OCI-LY1 (cell line): ENCODE measurements around the gene RNU2-1.
"Not testable (repeated sequence)": the region's sequence is repeated elsewhere in the genome, so short reads cannot be mapped to it uniquely, and the experiment has no call there.

Source experiments
- H2AFZ ChIP-seq: fragments of 200-600 bp; sonication (generic), shearing (Covaris generic); 2 replicates; pipeline ENCODE4 v1.6.0; 2014; ENCODE audit warnings: antibody characterized with exemption, mild to moderate bottlenecking, low read length
- H3F3A ChIP-seq: fragments of 200-600 bp; sonication (generic), shearing (Covaris generic); 2 replicates; pipeline ENCODE4 v1.6.0; 2014; ENCODE audit warnings: mild to moderate bottlenecking, antibody characterized with exemption, low read length, moderate library complexity; ENCODE audit not compliant: insufficient read depth
- H3K27ac ChIP-seq: fragments of 200-600 bp; sonication (generic); 2 replicates; pipeline ENCODE4 v1.5.1; 2014; ENCODE audit warnings: low read length, mixed run types, mild to moderate bottlenecking, low read depth; ENCODE audit not compliant: poor library complexity, severe bottlenecking
- H3K27me3 ChIP-seq: fragments of 200-600 bp; sonication (generic); 2 replicates; pipeline ENCODE4 v1.6.0; 2014; ENCODE audit warnings: antibody characterized with exemption, mild to moderate bottlenecking, low read length, moderate library complexity; ENCODE audit not compliant: insufficient read depth
- H3K36me3 ChIP-seq: fragments of 200-600 bp; sonication (generic); 2 replicates; pipeline ENCODE4 v1.6.1; 2014; ENCODE audit warnings: mild to moderate bottlenecking, antibody characterized with exemption, low read length, moderate library complexity, mixed read lengths; ENCODE audit not compliant: insufficient read depth
- H3K4me1 ChIP-seq: fragments of 200-600 bp; sonication (generic); 2 replicates; pipeline ENCODE4 v1.5.1; 2014; ENCODE audit warnings: mild to moderate bottlenecking, low read length, moderate library complexity; ENCODE audit not compliant: insufficient read depth, severe bottlenecking
- H3K4me2 ChIP-seq: fragments of 200-600 bp; sonication (generic), shearing (Covaris generic); 2 replicates; pipeline ENCODE4 v1.6.1; 2014; ENCODE audit warnings: low read length
- H3K4me3 ChIP-seq: fragments of 200-600 bp; sonication (generic); 2 replicates; pipeline ENCODE4 v1.5.1; 2014; ENCODE audit warnings: low read length, low read depth, mild to moderate bottlenecking, mixed read lengths; ENCODE audit not compliant: poor library complexity, severe bottlenecking
- H3K79me2 ChIP-seq: fragments of 200-600 bp; shearing (Covaris generic); 2 replicates; pipeline ENCODE4 v1.6.1; 2016; ENCODE audit warnings: mixed run types, low read length, mixed read lengths; ENCODE audit not compliant: insufficient read depth
- H3K9ac ChIP-seq: fragments of 200-600 bp; sonication (generic), shearing (Covaris generic); 2 replicates; pipeline ENCODE4 v1.6.1; 2014; ENCODE audit warnings: mild to moderate bottlenecking, low read length, mixed read lengths
- H3K9me2 ChIP-seq: fragments of 200-600 bp; sonication (generic), shearing (Covaris generic); 2 replicates; pipeline ENCODE4 v1.6.1; 2014; ENCODE audit warnings: low read depth, mild to moderate bottlenecking, low read length, mixed read lengths
- H3K9me3 ChIP-seq: fragments of 200-600 bp; shearing (Covaris generic); 2 replicates; pipeline ENCODE4 v1.6.1; 2014; ENCODE audit warnings: low read length, mixed read lengths
- H4K20me1 ChIP-seq: fragments of 200-600 bp; sonication (generic), shearing (Covaris generic); 2 replicates; pipeline ENCODE4 v1.6.0; 2016; ENCODE audit warnings: mild to moderate bottlenecking, low read length; ENCODE audit not compliant: insufficient read depth

Gene RNU2-1

DNA sequence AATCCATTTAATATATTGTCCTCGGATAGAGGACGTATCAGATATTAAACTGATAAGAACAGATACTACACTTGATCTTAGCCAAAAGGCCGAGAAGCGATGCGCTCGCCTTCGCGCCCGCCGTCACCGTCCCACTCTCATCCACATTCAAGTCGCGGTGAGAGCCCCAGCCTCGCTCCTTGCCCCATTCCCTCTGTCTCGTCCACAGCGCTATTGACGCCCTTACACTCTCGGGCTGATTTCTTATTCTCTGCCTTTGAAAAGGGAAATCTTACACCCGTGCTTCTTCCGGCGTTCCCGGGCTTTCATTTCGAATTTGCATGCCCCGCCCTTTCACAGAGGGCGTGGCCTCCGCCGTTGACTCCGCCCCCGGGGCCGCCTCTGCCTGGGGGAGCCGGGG, at the start of gene RNU2-1:
Gene RNU2-1, minus strand, starts transcription at position 101 of the 400 bp plus-strand sequence.
- H3K79me2 ChIP-seq, H3K27me3 ChIP-seq, H3F3A ChIP-seq, H3K9me2 ChIP-seq, H3K27ac ChIP-seq, H3K9me3 ChIP-seq, H2AFZ ChIP-seq, H4K20me1 ChIP-seq, H3K4me2 ChIP-seq, H3K36me3 ChIP-seq, H3K4me3 ChIP-seq, H3K9ac ChIP-seq, H3K4me1 ChIP-seq: not testable (repeated sequence)

DNA sequence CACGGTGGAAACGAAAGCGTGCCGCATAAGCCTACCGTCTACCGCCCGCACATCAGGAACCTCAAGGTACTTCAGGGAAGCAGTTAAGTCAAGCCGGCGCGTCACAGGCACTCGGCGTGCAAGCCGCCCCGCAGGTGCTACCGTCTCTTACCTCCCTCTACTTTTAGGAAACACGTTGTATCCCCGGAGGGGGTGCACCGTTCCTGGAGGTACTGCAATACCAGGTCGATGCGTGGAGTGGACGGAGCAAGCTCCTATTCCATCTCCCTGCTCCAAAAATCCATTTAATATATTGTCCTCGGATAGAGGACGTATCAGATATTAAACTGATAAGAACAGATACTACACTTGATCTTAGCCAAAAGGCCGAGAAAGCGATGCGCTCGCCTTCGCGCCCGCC, 39.1 kb upstream of the RNU2-1 start:
- not testable (repeated sequence) for H4K20me1 ChIP-seq, H3K4me3 ChIP-seq, H3K79me2 ChIP-seq, H3K4me2 ChIP-seq, H3K36me3 ChIP-seq, H3K27me3 ChIP-seq, H2AFZ ChIP-seq, H3K4me1 ChIP-seq, H3K9me3 ChIP-seq, H3K9ac ChIP-seq, H3K27ac ChIP-seq, H3F3A ChIP-seq, H3K9me2 ChIP-seq

DNA sequence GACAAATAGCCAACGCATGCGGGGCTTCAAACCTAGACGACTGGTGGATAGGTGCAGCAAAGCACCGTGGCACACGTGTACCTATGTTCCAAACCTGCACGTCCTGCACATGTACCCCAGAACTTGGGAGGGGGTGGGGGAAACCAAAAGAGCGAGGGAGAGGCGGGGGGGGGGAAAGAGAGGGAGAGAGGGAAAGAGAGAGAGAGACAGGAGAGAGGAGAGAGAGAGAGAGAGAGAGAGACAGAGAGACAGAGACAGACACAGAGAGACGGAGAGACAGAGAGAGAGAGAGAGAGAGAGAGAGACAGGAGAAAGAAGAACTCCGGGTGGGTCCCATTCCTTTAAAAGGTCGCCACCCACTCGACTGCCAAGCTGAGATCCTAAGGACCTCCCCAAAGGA, 38.7 kb upstream of the RNU2-1 start:
- H4K20me1 ChIP-seq, H3K4me3 ChIP-seq, H3K9me3 ChIP-seq, H3K36me3 ChIP-seq, H3F3A ChIP-seq, H3K9ac ChIP-seq, H3K79me2 ChIP-seq, H3K27me3 ChIP-seq, H3K4me2 ChIP-seq, H3K4me1 ChIP-seq, H3K27ac ChIP-seq, H2AFZ ChIP-seq, H3K9me2 ChIP-seq: not testable (repeated sequence)

- H4K20me1 ChIP-seq, H3K79me2 ChIP-seq, H3K4me2 ChIP-seq, H3K4me3 ChIP-seq, H3K27ac ChIP-seq, H3K27me3 ChIP-seq, H3K9me3 ChIP-seq, H3F3A ChIP-seq, H3K9ac ChIP-seq, H3K36me3 ChIP-seq, H2AFZ ChIP-seq, H3K4me1 ChIP-seq, H3K9me2 ChIP-seq: not testable (repeated sequence)
These were observed 37.1 kb upstream of the RNU2-1 start for GRCh38 chr17:43270552-43271504.

GRCh38 chr17:43246456-43246855, 12.7 kb upstream of the RNU2-1 start:
- H3K9me2 ChIP-seq, H2AFZ ChIP-seq, H3F3A ChIP-seq, H3K4me1 ChIP-seq, H3K4me3 ChIP-seq, H3K9ac ChIP-seq, H3K36me3 ChIP-seq, H3K9me3 ChIP-seq, H3K27me3 ChIP-seq, H4K20me1 ChIP-seq, H3K4me2 ChIP-seq, H3K79me2 ChIP-seq, H3K27ac ChIP-seq: not testable (repeated sequence)

- H3K9me3 ChIP-seq, H3K4me1 ChIP-seq, H3K27ac ChIP-seq, H3K4me2 ChIP-seq, H3F3A ChIP-seq, H3K4me3 ChIP-seq, H2AFZ ChIP-seq, H3K9me2 ChIP-seq, H3K36me3 ChIP-seq, H4K20me1 ChIP-seq, H3K27me3 ChIP-seq, H3K79me2 ChIP-seq, H3K9ac ChIP-seq: not testable (repeated sequence)
These were observed 7.0 kb upstream of the RNU2-1 start for GRCh38 chr17:43240596-43241352.

DNA sequence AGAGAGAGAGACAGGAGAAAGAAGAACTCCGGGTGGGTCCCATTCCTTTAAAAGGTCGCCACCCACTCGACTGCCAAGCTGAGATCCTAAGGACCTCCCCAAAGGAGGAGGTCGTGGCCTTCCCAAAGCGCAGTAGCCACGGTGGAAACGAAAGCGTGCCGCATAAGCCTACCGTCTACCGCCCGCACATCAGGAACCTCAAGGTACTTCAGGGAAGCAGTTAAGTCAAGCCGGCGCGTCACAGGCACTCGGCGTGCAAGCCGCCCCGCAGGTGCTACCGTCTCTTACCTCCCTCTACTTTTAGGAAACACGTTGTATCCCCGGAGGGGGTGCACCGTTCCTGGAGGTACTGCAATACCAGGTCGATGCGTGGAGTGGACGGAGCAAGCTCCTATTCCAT, 5.8 kb upstream of the RNU2-1 start:
- not testable (repeated sequence) for H3K79me2 ChIP-seq, H3K4me3 ChIP-seq, H2AFZ ChIP-seq, H3K4me1 ChIP-seq, H3K9ac ChIP-seq, H3K4me2 ChIP-seq, H4K20me1 ChIP-seq, H3K36me3 ChIP-seq, H3F3A ChIP-seq, H3K9me3 ChIP-seq, H3K9me2 ChIP-seq, H3K27ac ChIP-seq, H3K27me3 ChIP-seq
